Neutrophil (primary cell): ENCODE data around the gene SOWAHC.

Experiments used
- H3K27ac ChIP-seq: fragments of 200-600 bp; sonication (generic); 2 replicates; pipeline ENCODE4 v1.5.1; 2016; ENCODE audit warnings: mild to moderate bottlenecking, moderate library complexity
- H3K27me3 ChIP-seq: fragments of 200-600 bp; sonication (generic); 2 replicates; pipeline ENCODE4 v1.6.0; 2016; ENCODE audit warnings: mild to moderate bottlenecking
- H3K36me3 ChIP-seq: fragments of 200-600 bp; sonication (generic); 2 replicates; pipeline ENCODE4 v1.5.1; 2017
- H3K4me1 ChIP-seq, 2 experiments: fragments of 200-600 bp in 1 of 2; sonication (generic) in 1 of 2; 1 replicate in 1 of 2; 2 replicates in 1 of 2; pipeline versions ENCODE4 v1.5.1 to v1.6.1; 2013 to 2016; ENCODE audit warnings: low read depth in 1 of 2, low read length in 1 of 2, mild to moderate bottlenecking in 1 of 2, moderate library complexity in 1 of 2; ENCODE audit not compliant: control insufficient read depth in 1 of 2, insufficient read depth in 1 of 2
- H3K4me3 ChIP-seq, 2 experiments: fragments of 200-600 bp in 1 of 2; sonication (generic) in 1 of 2; 1 replicate in 1 of 2; 2 replicates in 1 of 2; pipeline ENCODE4 v1.5.1; 2013 to 2016; ENCODE audit warnings: low read depth in 1 of 2, low read length in 1 of 2, mild to moderate bottlenecking in 1 of 2, moderate library complexity in 1 of 2
- H3K9me3 ChIP-seq: fragments of 200-600 bp; sonication (generic); 2 replicates; pipeline ENCODE4 v1.5.1; 2016
- CTCF ChIP-seq: fragments of 200-600 bp; sonication (generic); IDR thresholded peaks from 2 replicates; pipeline ENCODE4 v1.5.1; 2016; ENCODE audit warnings: antibody characterized with exemption

SOWAHC gene

DNA sequence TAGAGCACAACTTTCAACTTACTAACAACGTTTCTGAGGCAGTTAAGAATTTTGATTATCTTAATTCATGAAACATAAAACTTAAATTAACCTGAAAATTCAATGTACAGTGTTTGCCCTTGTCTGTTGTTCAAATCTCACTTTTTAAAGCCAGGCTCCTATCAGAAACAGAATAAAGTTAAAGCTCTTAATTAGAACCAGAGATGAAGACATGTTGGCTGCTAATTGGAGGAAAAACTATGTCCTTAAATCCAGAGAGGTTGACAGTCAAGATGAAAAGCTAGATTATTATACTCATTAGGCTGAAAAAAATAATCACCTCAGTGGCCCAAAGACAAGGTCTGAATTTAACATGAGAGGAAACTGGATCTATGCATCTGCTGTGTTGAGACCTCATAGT, 52.3 kb downstream of the SOWAHC start:
- Histone ChIP-seq H3K27me3 (peaks cover 19% of the 10 kb centered on the region), H3K4me1 (no peaks in the 10 kb centered on the region), H3K27ac (no peak overlapping the region), H3K4me3 (no peak overlapping the region), H3K36me3 (no peaks in the 10 kb centered on the region), H3K9me3 (no peaks in the 10 kb centered on the region)
- no peak for TF ChIP-seq CTCF
